GM18873 (cell line): ENCODE measurements around the gene AK9.

ENCODE experiments used
- ATAC-seq: cut with Tn5 transposase; IDR thresholded peaks from one replicate; pipeline ENCODE4 v1.9.1; 2021; ENCODE audit warnings: mild to moderate bottlenecking, moderate library complexity, moderate number of reproducible peaks; ENCODE audit not compliant: unreplicated experiment, low FRiP score

The AK9 gene

GRCh38 chr6:109448615-109449014 is 242.4 kb downstream of the AK9 start:
- ATAC-seq = no peak

- ATAC-seq = no peak
Measured at GRCh38 chr6:109447878-109448555, 243.0 kb downstream of the AK9 start.

GRCh38 chr6:109447087-109447486 is 243.9 kb downstream of the AK9 start:
- no peak for ATAC-seq

- ATAC-seq = no peak
Measured at GRCh38 chr6:109446541-109446940, 244.5 kb downstream of the AK9 start.

GRCh38 chr6:109446072-109446471 is 244.9 kb downstream of the AK9 start:
- ATAC-seq = no peak

GRCh38 chr6:109445382-109445781 is 245.6 kb downstream of the AK9 start:
- ATAC-seq = no peak

- no peak for ATAC-seq
Measured at GRCh38 chr6:109443425-109443950, 247.5 kb downstream of the AK9 start.
